Fibroblast of lung (primary cell): Measurements from ENCODE around the gene ARAP3. TPM values are rescaled to one million over a fixed set of nuclear protein-coding genes. Genes with fewer than 3 reads are reported as not detected.

Source experiments
- DNase-seq, 2 donors: peaks; one replicate each; pipeline versions ENCODE4 v3.0.0 to v3.0.0-alpha.2; 2010; ENCODE audit warnings: low read depth in 2 of 2
- H2AFZ ChIP-seq: 2 replicates; pipeline ENCODE4 v1.5.1; 2012; ENCODE audit warnings: low read length, control low read depth, inconsistent platforms
- H3K27ac ChIP-seq: 2 replicates; pipeline ENCODE4 v1.5.1; 2011; ENCODE audit warnings: low read length, control low read depth; ENCODE audit not compliant: insufficient read depth
- H3K27me3 ChIP-seq: 2 replicates; pipeline ENCODE4 v1.5.1; 2011; ENCODE audit warnings: mild to moderate bottlenecking, low read length; ENCODE audit not compliant: control insufficient read depth, insufficient read depth
- H3K36me3 ChIP-seq: 2 replicates; pipeline ENCODE4 v1.5.1; 2011; ENCODE audit warnings: low read length; ENCODE audit not compliant: control insufficient read depth, insufficient read depth
- H3K4me1 ChIP-seq: 2 replicates; pipeline ENCODE4 v1.5.1; 2011; ENCODE audit warnings: low read length; ENCODE audit not compliant: control insufficient read depth, insufficient read depth; ENCODE audit errors: extremely low read depth
- H3K4me2 ChIP-seq: 2 replicates; pipeline ENCODE4 v1.5.1; 2011; ENCODE audit warnings: low read length, control low read depth; ENCODE audit not compliant: insufficient read depth; ENCODE audit errors: extremely low read depth
- H3K4me3 ChIP-seq, 4 experiments: fragments of 200-600 bp in 1 of 4; sonication (generic) in 1 of 4; replicated peaks in 1 of 4; 2 replicates each; pipeline ENCODE4 v1.5.1; 2011 to 2016; ENCODE audit warnings: low read length in 4 of 4, low read depth in 3 of 4, mild to moderate bottlenecking in 3 of 4, control low read depth in 2 of 4, inconsistent platforms in 1 of 4, mixed read lengths in 1 of 4; ENCODE audit not compliant: insufficient read depth in 1 of 4; ENCODE audit errors: control extremely low read depth in 1 of 4
- H3K79me2 ChIP-seq: 2 replicates; pipeline ENCODE4 v1.5.1; 2012; ENCODE audit warnings: mild to moderate bottlenecking, low read length, inconsistent platforms; ENCODE audit not compliant: control insufficient read depth, insufficient read depth
- H3K9ac ChIP-seq: 2 replicates; pipeline ENCODE4 v1.5.1; 2011; ENCODE audit warnings: mild to moderate bottlenecking, low read length, control low read depth; ENCODE audit not compliant: insufficient read depth
- H3K9me3 ChIP-seq: 2 replicates; pipeline ENCODE4 v1.5.1; 2012; ENCODE audit warnings: low read depth, low read length; ENCODE audit not compliant: control insufficient read depth, insufficient read depth
- H4K20me1 ChIP-seq: 2 replicates; pipeline ENCODE4 v1.5.1; 2011; ENCODE audit warnings: low read length; ENCODE audit not compliant: control insufficient read depth, insufficient read depth; ENCODE audit errors: extremely low read depth
- CTCF ChIP-seq, 2 donors: IDR thresholded peaks in 1 of 2; conservative IDR thresholded peaks in 1 of 2; 1 replicate in 1 of 2; 2 replicates in 1 of 2; pipeline ENCODE4 v1.5.1; 2011 to 2012; ENCODE audit warnings: low read length in 2 of 2, control low read depth in 1 of 2, inconsistent platforms in 1 of 2, low read depth in 1 of 2, mild to moderate bottlenecking in 1 of 2
- EZH2 ChIP-seq: IDR thresholded peaks from 2 replicates; pipeline ENCODE4 v1.5.1; 2012; ENCODE audit warnings: low read length, control low read depth, mild to moderate bottlenecking; ENCODE audit errors: missing control alignments
- polyA plus RNA-seq, 2 donors: library from polyadenylated mRNA; depleted of rRNA in 1 of 2; stranded (reverse) in 1 of 2; unstranded in 1 of 2; fragments of >200 nt; gene quantifications; 2 replicates each; pipeline ENCODE4 v1.2.1, GENCODE V29; 2011 to 2012; ENCODE audit warnings: missing spikeins in 1 of 2
- total RNA-seq: library from RNA; depleted of rRNA; stranded (reverse); fragments of >200 nt; gene quantifications from 2 replicates; pipeline ENCODE4 v1.2.1, GENCODE V29; 2014

Gene ARAP3
- total and polyA plus RNA-seq, 2 donors (not counting 1 experiment from before 2014, with no cell fraction given): 2.9 to 3.8 TPM

- Histone ChIP-seq H3K27ac (peak overlapping the region; percentile 60), H2AFZ (no peak overlapping the region), H3K9me3 (no peaks in the 10 kb centered on the region), H3K4me3 (no peak overlapping the region), H3K36me3 (peaks cover 3% of the 10 kb centered on the region), H3K27me3 (no peaks in the 10 kb centered on the region), H3K4me2 (no peak overlapping the region), H3K79me2 (no peaks in the 10 kb centered on the region), H3K9ac (no peak overlapping the region), H4K20me1 (no peaks in the 10 kb centered on the region), H3K4me1 (peaks cover 7% of the 10 kb centered on the region)
- peak; percentile 93 to 95 for DNase-seq
- TF ChIP-seq EZH2 (no peak), CTCF (conservative IDR thresholded peaks at IDR 0.05 in 1 of 2, IDR thresholded peaks at IDR 0.05 in 1 of 2; ENCODE audit: low read depth in 1 of 2, low read length in 2 of 2) (no peak)
Measured at GRCh38 chr5:141657937-141658545, 24.0 kb downstream of the ARAP3 start.

GRCh38 chr5:141657404-141657803, 24.6 kb downstream of the ARAP3 start:
- peaks cover 7% of the 10 kb centered on the region for H3K4me1 ChIP-seq
- no peaks in the 10 kb centered on the region for H3K9me3 ChIP-seq
- no peaks in the 10 kb centered on the region for H3K27me3 ChIP-seq
- no peak overlapping the region for H2AFZ ChIP-seq
- peaks cover 3% of the 10 kb centered on the region for H3K36me3 ChIP-seq
- no peaks in the 10 kb centered on the region for H3K79me2 ChIP-seq
- H3K4me3 ChIP-seq: no peak overlapping the region
- DNase-seq: no peak
- no peaks in the 10 kb centered on the region for H4K20me1 ChIP-seq
- TF ChIP-seq EZH2: no peak
- TF ChIP-seq CTCF (conservative IDR thresholded peaks at IDR 0.05 in 1 of 2, IDR thresholded peaks at IDR 0.05 in 1 of 2; ENCODE audit: low read depth in 1 of 2, low read length in 2 of 2): no peak
- peak overlapping the region; percentile 27 for H3K27ac ChIP-seq
- H3K4me2 ChIP-seq: no peak overlapping the region
- H3K9ac ChIP-seq: no peak overlapping the region

- Histone ChIP-seq H4K20me1 (no peaks in the 10 kb centered on the region), H3K9me3 (no peaks in the 10 kb centered on the region), H3K4me2 (no peak overlapping the region), H3K4me3 (no peak overlapping the region), H2AFZ (no peak overlapping the region), H3K4me1 (peaks cover 7% of the 10 kb centered on the region), H3K9ac (no peak overlapping the region), H3K79me2 (no peaks in the 10 kb centered on the region), H3K27me3 (no peaks in the 10 kb centered on the region), H3K27ac (no peak overlapping the region), H3K36me3 (peaks cover 3% of the 10 kb centered on the region)
- TF ChIP-seq CTCF (conservative IDR thresholded peaks at IDR 0.05 in 1 of 2, IDR thresholded peaks at IDR 0.05 in 1 of 2; ENCODE audit: low read depth in 1 of 2, low read length in 2 of 2) (no peak), EZH2 (no peak)
- no peak for DNase-seq
Measured at GRCh38 chr5:141656396-141656795, 25.6 kb downstream of the ARAP3 start.
